B cell (primary cell): ENCODE results near the gene TXNDC2. TPM values are rescaled to one million over a fixed set of nuclear protein-coding genes. Genes with fewer than 3 reads are reported as not detected.

ENCODE experiments used
- ATAC-seq: fragments of 200-7000 bp; cut with Tn5 transposase; one replicate; pipeline ENCODE4 v1.10.0; 2021; ENCODE audit warnings: low read depth, mild to moderate bottlenecking, moderate number of reproducible peaks, moderate library complexity
- CTCF ChIA-PET: fragments of 350-600 bp; sonication (Branson Sonifier 250); formaldehyde crosslinking; loops from one replicate; lab custom pipeline; 2021; ENCODE audit warnings: antibody characterized with exemption, inconsistent platforms; lab: Charles Lee
- POLR2A ChIA-PET: fragments of 350-600 bp; sonication (Branson Sonifier 250); formaldehyde crosslinking; loops from one replicate; lab custom pipeline; 2021; ENCODE audit warnings: antibody characterized with exemption; lab: Charles Lee
- DNase-seq: peaks from one replicate; pipeline ENCODE4 v3.0.0; 2013
- H2AFZ ChIP-seq: 2 replicates; pipeline ENCODE4 v1.6.1; 2012; ENCODE audit warnings: mild to moderate bottlenecking, low read depth, low read length; ENCODE audit not compliant: insufficient read depth, poor library complexity, severe bottlenecking
- H3K27ac ChIP-seq, 2 donors: 1 replicate in 1 of 2; 2 replicates in 1 of 2; pipeline ENCODE4 v1.5.1; 2012 to 2013; ENCODE audit warnings: low read length in 2 of 2, mild to moderate bottlenecking in 2 of 2, moderate library complexity in 1 of 2
- H3K27me3 ChIP-seq, 4 experiments: fragments of 200-600 bp in 1 of 4; sonication (generic) in 1 of 4; replicated peaks in 1 of 4; 1 replicate in 2 of 4; 2 replicates in 2 of 4; pipeline versions ENCODE4 v1.6.1 to v1.7.0; 2013 to 2016; ENCODE audit warnings: low read length in 3 of 4, mild to moderate bottlenecking in 2 of 4, mixed read lengths in 1 of 4, moderate library complexity in 1 of 4; ENCODE audit not compliant: insufficient read depth in 4 of 4, control insufficient read depth in 3 of 4; ENCODE audit errors: control extremely low read depth in 1 of 4
- H3K36me3 ChIP-seq, 2 experiments: replicated peaks in 1 of 2; 1 replicate in 1 of 2; 2 replicates in 1 of 2; pipeline versions ENCODE4 v1.6.1 to v1.7.1; 2013; ENCODE audit warnings: low read length in 1 of 2; ENCODE audit not compliant: insufficient read depth in 2 of 2, control insufficient read depth in 1 of 2; ENCODE audit errors: control extremely low read depth in 1 of 2, extremely low read depth in 1 of 2
- H3K4me1 ChIP-seq, 2 donors: fragments of 200-600 bp in 1 of 2; sonication (generic) in 1 of 2; 1 replicate in 1 of 2; 2 replicates in 1 of 2; pipeline versions ENCODE4 v1.5.1 to v1.6.1; 2013 to 2017; ENCODE audit warnings: low read length in 2 of 2; ENCODE audit not compliant: control insufficient read depth in 2 of 2, insufficient read depth in 2 of 2
- H3K4me2 ChIP-seq: replicated peaks from 2 replicates; pipeline ENCODE3; 2012; ENCODE audit warnings: mild to moderate bottlenecking, low read depth, low read length; ENCODE audit not compliant: poor library complexity, severe bottlenecking
- H3K4me3 ChIP-seq, 5 experiments: fragments of 200-600 bp in 1 of 5; sonication (generic) in 1 of 5; 1 replicate in 3 of 5; 2 replicates in 2 of 5; pipeline versions ENCODE4 v1.5.1 to v1.7.0; 2011 to 2016; ENCODE audit warnings: low read length in 4 of 5, mild to moderate bottlenecking in 4 of 5, low read depth in 2 of 5, control low read depth in 1 of 5, moderate library complexity in 1 of 5; ENCODE audit not compliant: insufficient read depth in 1 of 5; ENCODE audit errors: control extremely low read depth in 1 of 5, extremely low read depth in 1 of 5
- H3K79me2 ChIP-seq: fragments of 200-600 bp; sonication (generic); one replicate; pipeline ENCODE4 v1.6.0; 2016; ENCODE audit warnings: low read length; ENCODE audit not compliant: control insufficient read depth, insufficient read depth
- H3K9ac ChIP-seq: fragments of 200-600 bp; sonication (generic); 2 replicates; pipeline ENCODE4 v1.6.1; 2017; ENCODE audit warnings: mild to moderate bottlenecking, low read length, moderate library complexity
- H3K9me3 ChIP-seq, 3 donors: one replicate each; pipeline versions ENCODE4 v1.6.1 to v1.7.1; 2013; ENCODE audit warnings: low read length in 2 of 3; ENCODE audit not compliant: control insufficient read depth in 2 of 3, insufficient read depth in 1 of 3; ENCODE audit errors: control extremely low read depth in 1 of 3
- H4K20me1 ChIP-seq: 2 replicates; pipeline ENCODE4 v1.6.0; 2012; ENCODE audit warnings: mild to moderate bottlenecking, low read length; ENCODE audit not compliant: insufficient read depth, control insufficient read depth, poor library complexity, severe bottlenecking
- H3K27ac Mint-ChIP-seq: one replicate; pipeline ENCODE4 v1.8.0; 2021; ENCODE audit warnings: mixed read lengths
- H3K27me3 Mint-ChIP-seq: one replicate; pipeline ENCODE4 v1.8.0; 2021; ENCODE audit warnings: mixed read lengths
- H3K4me1 Mint-ChIP-seq: one replicate; pipeline ENCODE4 v1.8.0; 2021; ENCODE audit warnings: mixed read lengths
- H3K4me3 Mint-ChIP-seq: one replicate; pipeline ENCODE4 v1.8.0; 2021; ENCODE audit warnings: mixed read lengths
- H3K9me3 Mint-ChIP-seq: one replicate; pipeline ENCODE4 v1.8.0; 2022; ENCODE audit warnings: mixed read lengths; ENCODE audit not compliant: insufficient read depth
- EZH2 ChIP-seq: IDR thresholded peaks from 2 replicates; pipeline ENCODE4 v1.6.1; 2012; ENCODE audit warnings: borderline replicate concordance, low read depth, mild to moderate bottlenecking, moderate library complexity, low read length; ENCODE audit not compliant: insufficient read depth, poor library complexity, severe bottlenecking
- WGBS: methylation state at CpG from one replicate; pipeline ENCODE4 v1.1.5; 2013; ENCODE audit warnings: missing lambda C conversion rate; ENCODE audit not compliant: insufficient coverage; 5-methylcytosine and 5-hydroxymethylcytosine counted together
- intact Hi-C: fragments of 100-400 bp; cut with micrococcal nuclease; formaldehyde crosslinking; loops from one replicate; pipeline ENCODE4 v1.10.0; 2022
- polyA plus RNA-seq: library from polyadenylated mRNA; depleted of rRNA; stranded (reverse); fragments of >200 nt; gene quantifications from 2 replicates; pipeline ENCODE4 v1.2.3, GENCODE V29; 2012
- small RNA-seq: library from RNA; depleted of rRNA; stranded (forward); fragments of <200 nt; gene quantifications from one replicate; pipeline ENCODE3, GENCODE V24; 2012; ENCODE audit warnings: low replicate concordance, low read depth; ENCODE audit not compliant: insufficient read length
- total RNA-seq, 2 donors: library from RNA; stranded (reverse); fragments of 120-200 nt in 1 of 2; gene quantifications; 1 replicate in 1 of 2; 2 replicates in 1 of 2; pipeline versions ENCODE4 v1.2.3 to v1.2.4, GENCODE V29; 2013 to 2022
- TF ChIP-seq, protein P1 (sequence below): fragments of 200-600 bp; IDR thresholded peaks from one replicate; pipeline ENCODE4 v1.8.0; 2022; ENCODE audit warnings: antibody characterized with exemption, mild to moderate bottlenecking

The TXNDC2 gene
- total and polyA plus RNA-seq, 2 donors (not counting 1 experiment from before 2014, with no cell fraction given): 0.07 to 0.22 TPM

DNA sequence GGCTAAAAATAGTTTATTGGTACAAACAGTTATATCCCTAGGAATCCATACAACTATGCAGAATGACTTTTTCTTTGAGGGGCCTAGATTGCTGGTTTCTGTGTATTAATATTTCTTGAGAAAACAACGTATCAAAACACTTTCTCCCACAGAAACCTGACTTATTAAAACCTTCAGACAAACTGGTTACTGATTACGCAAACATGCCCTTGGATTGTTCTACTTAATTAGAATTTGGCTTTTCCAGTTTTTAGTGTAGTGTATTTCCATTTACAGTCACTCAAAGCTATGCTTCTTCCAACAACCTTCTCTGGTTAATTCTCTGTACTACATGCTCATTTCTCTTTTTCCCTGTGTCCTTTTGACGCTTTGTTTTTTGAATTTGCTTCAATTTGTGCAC lies 48.1 kb downstream of the TXNDC2 start:
- Histone ChIP-seq H3K9ac (no peak overlapping the region), H3K79me2 (peaks cover 62% of the 10 kb centered on the region), H3K4me1 (peaks cover 5 to 8% of the 10 kb centered on the region in 2 donors), H3K27ac (no peak overlapping the region), H3K36me3 (peaks cover 13 to 39% of the 10 kb centered on the region in 2 experiments), H2AFZ (no peak overlapping the region), H3K4me2 (no peak overlapping the region), H3K27me3 (no peaks in the 10 kb centered on the region), H3K4me3 (no peak overlapping the region), H3K9me3 (no peaks in the 10 kb centered on the region), H4K20me1 (peaks cover 65% of the 10 kb centered on the region)
- intact Hi-C loops: no loop called here
- no peak overlapping the region for H3K4me3 Mint-ChIP-seq
- whole genome bisulfite sequencing: no CpG with 5 or more reads among the region's 3 CpGs
- no peak for TF ChIP-seq EZH2
- TF ChIP-seq, protein P1, sequence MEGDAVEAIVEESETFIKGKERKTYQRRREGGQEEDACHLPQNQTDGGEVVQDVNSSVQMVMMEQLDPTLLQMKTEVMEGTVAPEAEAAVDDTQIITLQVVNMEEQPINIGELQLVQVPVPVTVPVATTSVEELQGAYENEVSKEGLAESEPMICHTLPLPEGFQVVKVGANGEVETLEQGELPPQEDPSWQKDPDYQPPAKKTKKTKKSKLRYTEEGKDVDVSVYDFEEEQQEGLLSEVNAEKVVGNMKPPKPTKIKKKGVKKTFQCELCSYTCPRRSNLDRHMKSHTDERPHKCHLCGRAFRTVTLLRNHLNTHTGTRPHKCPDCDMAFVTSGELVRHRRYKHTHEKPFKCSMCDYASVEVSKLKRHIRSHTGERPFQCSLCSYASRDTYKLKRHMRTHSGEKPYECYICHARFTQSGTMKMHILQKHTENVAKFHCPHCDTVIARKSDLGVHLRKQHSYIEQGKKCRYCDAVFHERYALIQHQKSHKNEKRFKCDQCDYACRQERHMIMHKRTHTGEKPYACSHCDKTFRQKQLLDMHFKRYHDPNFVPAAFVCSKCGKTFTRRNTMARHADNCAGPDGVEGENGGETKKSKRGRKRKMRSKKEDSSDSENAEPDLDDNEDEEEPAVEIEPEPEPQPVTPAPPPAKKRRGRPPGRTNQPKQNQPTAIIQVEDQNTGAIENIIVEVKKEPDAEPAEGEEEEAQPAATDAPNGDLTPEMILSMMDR: no peak
- no peaks in the 10 kb centered on the region for H3K9me3 Mint-ChIP-seq
- ChIA-PET POLR2A (no interaction called here), CTCF (no interaction called here)
- ATAC-seq (no peak), DNase-seq (no peak)
- no peak overlapping the region for H3K27ac Mint-ChIP-seq
- no peaks in the 10 kb centered on the region for H3K27me3 Mint-ChIP-seq
- H3K4me1 Mint-ChIP-seq: peaks cover 16% of the 10 kb centered on the region

DNA sequence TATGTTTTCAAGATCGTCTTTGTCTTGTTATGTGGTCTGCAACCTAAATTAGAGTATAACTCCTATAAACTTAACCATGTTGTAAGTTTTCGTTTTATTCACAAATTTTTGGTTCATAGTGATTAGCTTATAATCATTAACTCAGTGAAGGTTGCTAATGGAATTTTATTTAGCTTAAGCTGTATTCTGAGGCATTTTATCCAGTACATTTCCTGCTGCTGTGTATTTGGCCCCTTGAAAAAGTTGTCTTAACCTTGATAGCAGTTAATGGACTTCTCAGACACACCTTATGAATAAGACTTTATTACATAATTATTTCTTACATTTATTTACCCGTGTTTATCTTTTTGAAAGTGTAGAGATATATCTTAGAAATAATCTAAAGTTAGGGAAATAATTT lies 48.5 kb downstream of the TXNDC2 start:
- Histone ChIP-seq H2AFZ (no peak overlapping the region), H3K4me2 (no peak overlapping the region), H3K79me2 (peaks cover 58% of the 10 kb centered on the region), H3K9me3 (no peaks in the 10 kb centered on the region), H4K20me1 (peaks cover 61% of the 10 kb centered on the region), H3K27me3 (no peaks in the 10 kb centered on the region), H3K36me3 (peaks cover 14 to 39% of the 10 kb centered on the region in 2 experiments), H3K9ac (no peak overlapping the region), H3K4me3 (no peak overlapping the region), H3K27ac (no peak overlapping the region), H3K4me1 (peaks cover 1 to 4% of the 10 kb centered on the region in 2 donors)
- TF ChIP-seq, protein P1: no peak
- TF ChIP-seq EZH2: no peak
- ChIA-PET CTCF (no interaction called here), POLR2A (no interaction called here)
- no peak for ATAC-seq
- Mint-ChIP-seq H3K27me3 (no peaks in the 10 kb centered on the region), H3K9me3 (no peaks in the 10 kb centered on the region), H3K27ac (no peak overlapping the region), H3K4me3 (no peak overlapping the region), H3K4me1 (peaks cover 12% of the 10 kb centered on the region)
- intact Hi-C loops: no loop called here
- WGBS: no CpG with 5 or more reads among the region's 3 CpGs
- DNase-seq: no peak

Small RNA genes within 50 kb of the gene (small RNA-seq; reads per million reads assigned to genes)
- gene RNA5SP449: not detected
- gene RNA5SP450: not detected

Other genes starting within 250 kb of the TXNDC2 start
- gene RAB31, start 177.7 kb upstream of the TXNDC2 start, total RNA-seq: 38.5 and 44.6 TPM in 2 replicates
- 14.0 and 15.5 TPM in 2 replicates for gene RAB31, start 177.7 kb upstream of the TXNDC2 start, polyA plus RNA-seq
- gene VAPA, start 28.0 kb downstream of the TXNDC2 start, total RNA-seq: 109 and 117 TPM in 2 replicates
- gene VAPA, start 28.0 kb downstream of the TXNDC2 start, polyA plus RNA-seq: 47.7 and 85.3 TPM in 2 replicates